HG03095 (cell line): Measurements from ENCODE around the gene POLR2B.

ENCODE experiments used
- ATAC-seq: cut with Tn5 transposase; IDR thresholded peaks from one replicate; pipeline ENCODE4 v1.9.1; 2021; ENCODE audit warnings: moderate library complexity; ENCODE audit not compliant: unreplicated experiment

The POLR2B gene

DNA sequence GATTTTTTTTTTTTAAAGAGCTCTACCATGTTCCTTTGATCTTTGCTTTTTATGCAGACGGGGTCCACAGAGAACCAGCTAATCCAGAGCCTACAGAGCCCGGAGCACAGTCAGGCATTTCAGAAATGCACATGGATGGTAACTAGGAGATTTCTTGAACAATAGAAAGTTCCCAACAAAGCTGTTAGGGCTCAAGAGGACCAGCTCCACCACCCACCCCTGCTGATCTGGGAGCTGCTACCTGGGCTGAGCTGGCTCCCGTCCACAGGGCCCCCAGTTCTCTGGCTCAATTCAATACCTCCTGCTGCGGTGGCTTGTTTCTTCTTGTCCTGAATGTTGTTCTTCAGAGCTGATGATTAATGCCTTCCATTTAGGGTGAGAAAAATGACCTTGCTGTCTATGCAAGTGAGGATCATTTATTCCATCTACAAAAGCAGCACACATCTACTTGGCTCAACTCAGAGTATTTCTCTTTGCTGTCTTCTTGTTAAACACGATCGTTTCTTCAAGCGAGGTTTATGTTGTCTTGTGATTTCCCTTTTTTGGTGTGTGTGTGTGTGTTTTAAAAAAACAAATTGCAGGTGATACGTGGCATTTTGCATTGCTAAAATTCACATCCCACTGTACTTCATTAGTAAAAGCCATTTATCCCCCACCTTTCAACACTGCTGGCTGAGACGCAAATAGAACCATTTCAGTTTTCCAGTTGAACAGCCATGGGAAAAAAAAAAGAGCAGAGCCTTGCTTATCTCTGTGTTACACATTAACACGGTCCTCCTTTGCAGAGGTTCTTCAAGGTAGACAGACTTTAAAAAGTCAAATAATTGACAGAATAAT, 100.2 kb downstream of the POLR2B start:
- no peak for ATAC-seq
